ENCODE data around the gene TMEM123.

Gene TMEM123

DNA sequence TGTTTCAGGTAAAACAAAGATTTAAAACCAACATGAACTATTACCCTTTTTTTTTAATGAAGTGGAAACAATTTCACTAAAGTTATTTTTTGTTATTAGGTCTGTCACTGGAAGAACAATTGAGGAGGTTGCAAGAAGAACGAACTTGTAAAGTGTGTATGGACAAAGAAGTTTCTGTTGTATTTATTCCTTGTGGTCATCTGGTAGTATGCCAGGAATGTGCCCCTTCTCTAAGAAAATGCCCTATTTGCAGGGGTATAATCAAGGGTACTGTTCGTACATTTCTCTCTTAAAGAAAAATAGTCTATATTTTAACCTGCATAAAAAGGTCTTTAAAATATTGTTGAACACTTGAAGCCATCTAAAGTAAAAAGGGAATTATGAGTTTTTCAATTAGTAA, 74.7 kb downstream of the TMEM123 start:
- in situ Hi-C loops (cut with MboI; ENCODE audit: low sequenced_read_pairs): loop anchor here (25.0 kb wide), 1 partner anchor 109 kb away; no protein-coding TSS in a partner anchor

DNA sequence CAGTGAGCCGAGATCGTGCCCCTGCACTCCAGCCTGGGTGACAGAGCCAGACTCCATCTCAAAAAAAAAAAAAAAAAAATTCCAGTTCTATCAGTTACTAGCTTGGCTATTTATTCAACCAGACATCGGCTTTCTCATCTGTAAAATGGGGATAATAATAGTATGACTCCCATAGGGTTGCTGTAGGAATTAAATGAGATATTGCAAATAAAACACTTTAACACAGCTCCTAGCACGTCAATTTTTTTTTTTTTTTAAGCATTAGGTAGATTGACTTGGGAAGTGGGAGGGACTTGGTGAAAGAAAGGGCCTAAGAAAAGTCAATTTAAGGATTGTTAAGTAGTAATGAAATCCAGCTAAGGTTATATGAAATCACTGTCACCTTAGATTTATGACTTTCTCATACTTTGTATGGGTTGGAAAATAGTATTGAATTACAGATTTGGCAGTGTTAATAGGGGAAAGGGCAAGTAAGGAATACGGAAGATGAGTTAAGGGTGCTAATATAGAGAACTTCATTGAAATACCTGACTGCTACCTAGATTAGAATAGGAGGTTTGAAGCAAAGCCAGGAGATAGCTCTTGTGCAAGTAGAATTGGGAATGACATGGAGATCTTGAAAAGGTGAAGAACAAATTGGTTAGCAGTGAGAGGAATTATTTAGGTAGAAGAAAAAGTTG, 76.7 kb downstream of the TMEM123 start:
- in situ Hi-C loops (cut with MboI; ENCODE audit: low sequenced_read_pairs): loop anchor here (25.0 kb wide), 1 partner anchor 111 kb away; no protein-coding TSS in a partner anchor

DNA sequence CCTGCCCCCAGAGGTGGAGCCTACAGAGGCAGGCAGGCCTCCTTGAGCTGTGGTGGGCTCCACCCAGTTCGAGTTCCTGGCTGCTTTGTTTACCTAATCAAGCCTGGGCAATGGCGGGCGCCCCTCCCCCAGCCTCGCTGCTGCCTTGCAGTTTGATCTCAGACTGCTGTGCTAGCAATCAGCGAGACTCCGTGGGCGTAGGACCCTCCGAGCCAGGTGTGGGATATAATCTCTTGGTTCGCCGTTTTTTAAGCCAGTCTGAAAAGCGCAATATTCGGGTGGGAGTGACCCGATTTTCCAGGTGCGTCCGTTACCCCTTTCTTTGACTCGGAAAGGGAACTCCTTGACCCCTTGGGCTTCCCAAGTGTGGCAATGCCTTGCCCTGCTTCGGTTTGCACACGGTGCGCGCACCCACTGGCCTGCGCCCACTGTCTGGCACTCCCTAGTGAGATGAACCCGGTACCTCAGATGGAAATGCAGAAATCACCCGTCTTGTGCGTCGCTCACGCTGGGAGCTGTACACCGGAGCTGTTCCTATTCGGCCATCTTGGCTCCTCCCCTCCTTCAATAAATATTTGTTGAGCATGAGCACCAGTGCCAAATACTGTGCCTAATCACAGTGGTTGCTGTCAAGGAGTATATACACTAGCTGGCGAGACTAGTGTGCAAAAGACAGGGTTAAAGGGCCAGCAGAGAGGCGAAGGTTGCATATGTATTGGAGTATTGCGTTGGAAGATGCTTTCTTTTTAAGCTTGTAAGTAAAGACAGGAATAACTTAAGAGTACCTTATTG, 77.7 kb downstream of the TMEM123 start:
- in situ Hi-C loops (cut with MboI; ENCODE audit: low sequenced_read_pairs): loop anchor here (25.0 kb wide), 1 partner anchor 112 kb away; no protein-coding TSS in a partner anchor

DNA sequence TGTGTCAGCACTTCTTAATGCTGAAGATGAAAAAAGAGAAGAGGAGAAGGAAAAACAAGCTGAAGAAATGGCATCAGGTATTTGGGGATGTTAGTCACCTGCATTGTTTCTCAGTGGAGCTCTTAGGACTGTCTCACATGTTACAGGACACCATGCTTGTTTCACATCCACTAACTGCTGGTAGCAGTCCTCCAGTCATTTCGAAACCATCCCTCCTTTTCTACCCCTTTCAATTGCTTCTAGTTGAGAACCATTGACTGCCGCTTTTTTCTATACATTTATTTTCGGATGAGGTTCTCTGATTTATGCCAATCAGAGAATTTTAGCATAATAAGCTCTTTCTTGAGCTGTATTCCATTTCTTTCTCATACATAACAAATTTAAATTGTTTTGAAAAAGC, 84.1 kb downstream of the TMEM123 start:
- in situ Hi-C loops (cut with MboI; ENCODE audit: low sequenced_read_pairs): no loop called here

DNA sequence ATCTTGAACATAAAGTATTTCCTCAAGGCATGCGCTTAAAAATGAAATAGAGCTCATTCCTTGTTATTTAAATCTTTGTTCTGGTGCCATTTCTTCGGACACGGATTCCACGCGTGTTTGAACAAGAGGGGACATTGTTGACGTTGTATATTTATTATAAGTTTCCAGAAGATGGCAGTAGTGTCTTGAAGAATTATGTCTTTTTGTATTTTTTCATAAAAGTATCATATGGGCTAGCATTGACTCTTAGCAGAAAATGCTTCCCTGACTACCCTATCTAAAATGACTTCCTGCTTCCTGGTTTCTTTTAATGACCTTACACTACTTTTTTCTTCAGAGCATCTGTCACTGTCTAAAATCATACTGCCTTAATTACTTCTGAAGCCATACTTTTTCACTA, 85.2 kb downstream of the TMEM123 start:
- in situ Hi-C loops (cut with MboI; ENCODE audit: low sequenced_read_pairs): no loop called here

DNA sequence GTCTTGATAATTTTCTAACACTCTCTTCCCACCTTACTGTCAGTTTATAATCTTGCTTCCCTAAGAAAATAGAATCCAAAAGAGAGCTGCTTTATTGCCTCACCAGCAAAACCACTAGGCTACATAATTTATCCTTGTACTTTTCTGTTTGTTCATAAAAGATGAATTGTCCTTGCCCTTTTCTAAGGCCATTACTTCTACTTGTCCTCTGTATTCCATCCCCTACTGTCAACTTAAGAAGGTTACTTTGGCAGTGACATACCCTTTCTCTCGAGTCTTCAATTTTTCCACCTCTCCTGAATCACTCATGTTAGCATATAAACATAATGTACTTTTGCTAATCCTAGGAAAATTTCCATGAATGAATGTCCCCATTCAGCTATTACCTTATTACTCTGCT, 87.6 kb downstream of the TMEM123 start:
- in situ Hi-C loops (cut with MboI; ENCODE audit: low sequenced_read_pairs): no loop called here

DNA sequence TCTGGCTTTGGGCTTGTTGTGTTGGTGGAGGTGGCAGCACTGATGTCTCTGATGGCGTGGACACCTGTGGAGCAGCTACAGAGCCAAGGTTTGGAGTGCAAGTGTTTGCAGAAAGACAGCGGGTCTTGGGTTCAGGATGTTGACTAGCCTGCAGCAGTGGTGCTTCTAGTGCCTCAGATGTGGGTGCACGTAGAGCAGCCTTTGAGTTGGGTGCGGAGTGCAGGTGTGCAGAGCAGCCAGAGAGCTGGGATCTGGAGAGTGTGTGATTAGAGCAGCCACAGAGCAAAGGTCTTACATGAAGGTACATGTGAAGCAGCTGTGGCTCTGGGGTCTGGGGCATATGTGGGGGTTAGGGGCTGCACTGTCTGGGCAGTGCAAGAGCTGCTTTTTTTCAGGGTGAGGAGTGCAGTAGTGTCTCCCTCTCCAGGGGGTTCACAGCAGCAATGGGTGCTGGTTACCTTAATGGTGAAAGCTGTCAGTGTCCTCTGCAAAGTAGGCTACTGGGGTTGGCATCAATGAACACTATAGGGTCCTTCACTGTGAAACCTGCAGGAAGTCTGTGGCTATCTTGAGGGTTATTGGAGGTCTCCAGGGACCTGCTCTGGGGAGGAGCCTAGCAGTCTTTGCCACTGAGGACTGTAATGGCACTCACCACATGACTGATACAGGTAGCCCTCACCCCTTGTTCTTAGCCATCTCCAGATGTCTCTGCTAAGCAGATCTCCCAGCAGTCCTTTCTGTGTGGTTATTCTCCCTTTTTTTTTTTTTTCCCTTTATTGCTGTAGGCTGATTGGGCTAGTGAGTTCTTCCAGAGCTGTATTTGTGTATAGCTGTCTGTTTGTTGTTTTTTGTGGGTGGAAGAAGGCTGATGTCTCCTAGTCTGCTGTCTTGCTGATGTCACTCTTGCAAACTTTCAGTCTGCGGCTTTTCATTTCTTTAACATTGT, 91.2 kb downstream of the TMEM123 start:
- in situ Hi-C loops (cut with MboI; ENCODE audit: low sequenced_read_pairs): no loop called here

DNA sequence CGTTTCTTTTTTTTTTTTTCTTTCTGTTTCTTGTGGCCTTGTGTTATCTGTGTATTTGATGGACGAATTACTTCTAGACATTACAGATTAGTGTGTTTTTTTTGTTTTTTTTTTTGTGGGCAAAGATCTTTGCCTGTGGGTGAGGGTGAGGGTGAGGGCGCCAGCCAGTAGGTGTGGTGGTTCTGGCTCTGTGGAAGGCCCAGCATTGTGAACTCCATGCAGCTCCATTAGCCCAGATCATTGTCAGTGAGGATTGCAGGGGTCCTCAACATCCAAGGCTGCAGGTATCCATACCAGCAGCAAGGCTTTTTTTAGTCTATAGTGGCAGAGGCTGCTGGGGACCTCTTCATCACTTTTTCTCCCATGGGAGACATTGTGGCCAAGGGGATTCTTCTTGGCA, 91.9 kb downstream of the TMEM123 start:
- in situ Hi-C loops (cut with MboI; ENCODE audit: low sequenced_read_pairs): no loop called here

DNA sequence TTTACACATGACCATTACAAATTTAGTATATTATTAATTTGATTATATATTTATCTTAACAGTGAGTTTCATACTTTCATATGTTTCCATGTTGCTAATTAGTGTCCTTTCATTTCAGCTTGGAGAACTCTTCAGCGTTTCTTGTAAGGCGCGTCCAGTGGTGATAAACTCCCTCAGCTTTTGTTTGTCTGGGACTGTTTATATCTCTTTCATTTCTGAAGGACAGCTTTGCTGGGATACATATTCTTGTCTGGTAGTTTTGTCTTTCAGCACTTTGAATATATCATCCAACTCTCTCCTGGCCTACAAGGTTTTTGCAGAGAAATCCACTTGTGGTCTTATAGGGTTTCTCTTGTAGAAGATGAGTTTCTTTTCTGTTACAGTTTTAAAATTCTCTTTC, 93.2 kb downstream of the TMEM123 start:
- in situ Hi-C loops (cut with MboI; ENCODE audit: low sequenced_read_pairs): no loop called here

DNA sequence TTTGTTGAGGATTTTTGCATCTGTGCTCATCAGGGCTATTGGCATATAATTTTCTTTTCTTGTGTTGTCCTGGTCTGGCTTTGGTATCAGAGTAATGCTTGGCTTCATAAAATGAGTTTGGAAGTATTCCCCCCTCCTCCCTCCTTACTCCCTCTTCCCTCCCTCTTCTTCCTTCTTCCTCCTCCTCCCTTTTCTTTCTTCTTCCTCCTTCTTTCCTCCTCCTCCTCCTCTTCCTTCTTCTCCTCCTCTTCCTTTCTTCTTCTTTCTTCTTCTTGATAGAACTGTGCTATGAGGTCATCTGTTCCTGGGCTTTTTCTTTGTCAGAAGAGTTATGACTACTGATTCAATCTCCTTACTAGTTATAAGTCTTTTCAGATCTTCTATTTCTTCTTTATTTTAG, 95.4 kb downstream of the TMEM123 start:
- in situ Hi-C loops (cut with MboI; ENCODE audit: low sequenced_read_pairs): no loop called here

DNA sequence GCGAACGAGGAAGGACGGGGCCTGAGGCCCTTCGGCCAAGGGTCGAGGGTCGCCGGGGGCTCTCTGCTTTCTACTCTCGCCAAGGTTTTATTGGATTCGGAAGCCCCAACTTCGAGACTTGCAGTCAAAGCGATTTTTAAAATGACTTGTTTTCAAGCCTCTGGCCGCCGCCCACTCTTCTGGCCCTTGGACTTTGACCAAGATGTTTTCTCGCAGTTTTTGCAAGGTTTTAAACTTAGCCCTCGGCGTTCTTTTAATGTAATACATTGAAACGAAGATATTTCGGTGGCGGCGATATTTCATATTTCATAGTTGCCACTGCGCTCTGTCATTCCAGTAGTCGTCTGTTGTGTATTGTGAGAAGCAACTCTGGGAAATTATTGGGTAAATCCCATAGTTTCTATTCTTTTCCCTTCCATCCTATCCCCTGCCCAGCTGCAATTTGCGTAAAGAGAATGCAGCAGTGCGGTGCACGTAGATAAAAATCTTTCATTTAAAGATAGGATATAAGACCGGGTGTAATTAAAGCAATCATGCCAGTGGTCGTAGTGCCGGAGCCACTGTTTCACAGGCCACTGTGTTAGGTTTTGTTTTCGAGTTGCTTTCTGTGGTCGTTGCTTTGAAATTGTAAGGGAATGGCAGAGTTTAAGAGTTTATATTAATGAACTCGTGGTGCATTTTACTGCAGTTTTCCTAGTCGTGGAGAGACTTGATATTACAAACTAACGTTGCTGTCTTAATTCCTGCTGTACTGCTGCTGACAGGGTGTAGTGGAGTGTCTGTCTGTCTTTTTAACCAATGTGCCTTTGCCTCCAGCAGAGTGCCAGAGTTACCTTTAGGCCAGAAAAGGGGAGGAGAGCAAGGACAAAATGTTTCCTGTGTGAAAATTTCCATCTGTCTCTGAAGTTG, 104.8 kb downstream of the TMEM123 start:
- in situ Hi-C loops (cut with MboI; ENCODE audit: low sequenced_read_pairs): no loop called here

DNA sequence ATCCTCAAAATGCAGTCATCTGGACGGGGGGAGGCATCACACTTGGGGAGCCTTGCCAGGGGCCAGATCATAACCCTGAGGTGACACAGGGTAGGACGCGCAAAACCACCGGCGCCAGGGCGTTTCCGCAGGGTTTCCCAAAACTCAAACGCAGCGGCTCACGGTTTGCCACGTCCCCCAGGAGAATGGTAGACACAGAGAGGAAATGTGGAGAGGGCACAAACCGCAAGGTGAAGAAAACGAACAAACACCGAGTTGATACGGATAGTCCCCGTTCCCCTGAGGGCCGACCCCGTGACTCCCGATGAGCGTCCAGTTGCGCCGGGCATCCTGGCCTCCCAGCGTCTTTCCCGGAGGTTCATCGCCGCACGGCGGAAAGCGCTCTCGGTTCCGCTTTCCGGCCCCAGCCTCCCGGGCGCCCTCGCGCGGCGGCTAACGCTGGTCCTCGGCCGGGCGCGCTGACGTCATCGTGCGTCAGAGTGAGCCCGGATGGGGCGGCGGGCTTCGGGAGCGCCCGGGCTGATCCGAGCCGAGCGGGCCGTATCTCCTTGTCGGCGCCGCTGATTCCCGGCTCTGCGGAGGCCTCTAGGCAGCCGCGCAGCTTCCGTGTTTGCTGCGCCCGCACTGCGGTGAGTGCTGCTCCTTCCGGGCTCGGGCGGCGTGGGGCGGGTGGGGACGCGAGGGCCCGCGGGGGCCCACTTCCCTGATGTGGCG, 105.7 kb downstream of the TMEM123 start, which contains the start of gene BIRC2:
BIRC2 (plus strand) TSS at position 467 of the 714 bp plus-strand sequence. CDS start 2,641 bp downstream, outside the sequence.
- in situ Hi-C loops (cut with MboI; ENCODE audit: low sequenced_read_pairs): no loop called here

DNA sequence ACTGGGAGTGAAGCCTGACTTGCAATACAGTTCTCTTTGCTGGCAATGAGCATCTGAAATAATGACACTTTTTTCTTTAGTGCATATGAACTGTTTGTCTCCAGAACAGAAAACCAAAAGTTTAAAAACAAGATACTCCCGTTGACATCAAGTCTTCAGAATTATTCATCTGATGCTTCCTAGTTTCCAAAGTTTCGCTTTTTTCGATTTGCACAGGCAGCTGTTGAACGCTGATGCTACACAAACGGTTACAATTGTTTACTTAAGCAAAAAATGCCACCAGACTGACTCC, 106.2 kb downstream of the TMEM123 start:
- in situ Hi-C loops (cut with MboI; ENCODE audit: low sequenced_read_pairs): no loop called here
